ENCODE results near the gene ATP6V0B.

Gene ATP6V0B

DNA sequence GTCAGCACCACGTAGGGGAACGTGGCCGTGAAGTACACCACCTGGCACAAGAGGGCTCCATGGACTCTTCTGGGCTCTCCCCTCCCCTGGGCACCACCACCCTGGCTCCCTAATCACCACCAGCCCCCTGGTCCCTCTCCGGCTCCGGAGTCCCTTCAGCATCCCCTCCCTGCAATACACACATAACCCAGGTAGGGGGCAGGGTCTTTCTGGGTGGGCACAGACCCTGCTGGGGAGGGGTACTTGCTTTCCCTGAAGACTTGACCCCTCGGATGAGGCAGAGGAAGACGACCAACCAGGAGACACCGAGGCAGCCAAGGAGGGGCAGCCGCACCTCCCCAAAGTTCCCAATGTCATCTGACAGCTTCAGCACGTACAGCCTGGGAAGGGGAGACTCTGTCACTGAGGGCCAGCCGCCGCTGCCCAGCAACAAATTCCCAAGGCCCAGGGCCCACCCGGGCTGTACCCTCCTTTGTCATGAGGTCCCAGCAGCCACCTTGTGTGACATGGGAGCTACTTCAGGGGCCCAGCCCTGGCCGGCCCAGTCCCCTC lies 27.9 kb downstream of the ATP6V0B start:
- no peak for DNase-seq (ENCODE audit: low read depth in 3 of 3)

- DNase-seq (ENCODE audit: low read depth in 3 of 3) = no peak
Measured at GRCh38 chr1:44008259-44008658, 33.5 kb downstream of the ATP6V0B start.

DNA sequence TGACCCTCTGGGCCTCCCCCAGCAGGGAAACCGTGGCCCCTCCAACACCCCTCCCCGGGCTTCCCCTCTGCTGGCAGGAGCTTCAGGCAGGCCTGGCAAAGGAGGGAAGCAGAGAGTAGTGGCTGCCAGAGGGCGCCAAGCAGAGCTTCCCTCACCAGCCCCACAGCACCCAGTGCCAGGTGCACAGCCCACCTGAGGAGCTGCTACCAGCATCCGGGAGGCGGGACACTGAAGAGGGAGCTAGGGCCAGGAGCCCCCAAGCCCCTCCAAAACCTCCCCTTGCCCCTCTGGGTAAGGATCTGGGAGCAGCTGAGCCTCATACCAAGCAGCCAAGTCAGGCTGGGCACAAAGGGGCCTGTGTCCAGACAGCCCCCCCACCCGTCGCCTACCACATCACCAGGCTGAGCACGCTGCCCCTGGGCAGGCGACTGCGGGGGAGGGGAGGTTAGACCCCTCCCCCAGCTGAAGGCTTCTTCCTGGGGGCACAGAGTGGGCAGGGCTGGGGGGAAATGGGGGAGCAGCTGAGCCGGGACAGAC lies 36.2 kb downstream of the ATP6V0B start:
- no peak for DNase-seq (ENCODE audit: low read depth in 3 of 3)

DNA sequence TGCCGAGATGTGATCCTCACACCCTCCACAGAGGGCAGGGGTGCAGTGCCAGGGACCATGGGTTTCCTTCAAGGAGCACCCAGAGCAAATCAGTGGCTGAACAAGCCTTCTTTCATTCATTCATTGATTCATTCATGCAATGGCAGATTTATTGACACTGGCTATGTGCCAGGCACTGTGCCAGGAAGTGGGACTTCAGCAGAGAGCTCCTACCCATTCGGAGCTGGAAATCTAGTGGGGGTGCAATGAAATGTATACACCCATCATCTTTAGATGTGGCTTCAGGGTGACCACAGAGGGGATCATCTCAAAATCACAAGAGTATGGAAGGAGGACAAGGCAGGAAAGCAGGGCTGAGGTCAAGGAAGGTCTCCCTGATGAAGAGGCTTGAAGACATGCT lies 37.6 kb downstream of the ATP6V0B start:
- DNase-seq (ENCODE audit: low read depth in 3 of 3) = no peak

DNA sequence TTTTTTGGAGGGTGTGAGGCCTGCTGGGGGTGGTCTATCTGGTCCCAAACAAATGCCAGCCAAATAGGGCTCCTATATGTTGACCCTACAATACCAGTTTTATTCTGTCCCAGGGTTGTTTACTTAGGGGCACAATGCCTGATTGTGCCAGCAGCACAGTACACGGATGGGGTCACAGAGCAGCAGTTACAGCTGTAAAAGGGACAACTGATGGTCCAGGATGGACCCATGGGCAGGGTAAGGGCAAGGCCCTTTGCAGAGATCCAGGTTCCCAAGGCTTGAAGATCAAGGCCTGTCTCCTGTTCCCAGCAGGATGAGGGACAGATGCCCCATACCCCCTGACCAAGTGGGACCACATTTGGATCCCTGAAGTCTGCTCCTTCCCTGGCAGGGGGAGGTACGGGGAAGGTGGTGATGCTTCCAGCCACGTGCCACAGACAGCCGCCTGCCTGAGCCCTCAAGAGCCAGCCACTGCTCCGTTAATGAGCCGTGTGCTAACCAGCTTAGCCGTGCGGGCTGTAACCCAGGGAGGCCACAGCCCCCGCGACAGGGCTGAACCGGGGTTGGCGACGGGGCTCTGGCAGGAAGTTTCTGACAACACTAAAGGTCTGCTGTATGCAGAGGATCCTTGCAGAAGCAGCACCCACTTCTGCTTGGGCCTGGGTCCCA lies 38.3 kb downstream of the ATP6V0B start:
- DNase-seq (ENCODE audit: low read depth in 3 of 3) = no peak

DNA sequence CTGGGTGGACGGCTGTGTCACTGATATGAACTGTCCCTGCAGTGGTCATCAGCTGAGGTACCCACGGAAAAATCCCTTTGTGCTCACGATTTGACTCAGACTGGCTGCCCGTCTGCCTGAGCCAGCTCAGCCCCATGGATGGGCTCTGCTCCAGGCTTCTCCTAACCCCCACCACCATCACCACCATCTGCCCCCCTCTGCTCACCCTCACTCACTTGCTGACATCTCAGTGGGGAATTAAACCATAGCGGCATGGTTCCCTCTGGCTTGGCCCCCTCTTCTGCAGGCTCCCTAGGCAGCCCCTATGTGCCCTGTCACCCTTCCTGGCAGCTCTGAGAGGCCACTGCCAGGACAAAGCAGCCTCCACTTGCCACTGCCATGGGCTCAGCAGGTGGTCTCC lies 39.2 kb downstream of the ATP6V0B start:
- DNase-seq (ENCODE audit: low read depth in 3 of 3) = no peak

GRCh38 chr1:44014365-44015104 lies 39.8 kb downstream of the ATP6V0B start:
- DNase-seq (ENCODE audit: low read depth in 3 of 3) = no peak

DNA sequence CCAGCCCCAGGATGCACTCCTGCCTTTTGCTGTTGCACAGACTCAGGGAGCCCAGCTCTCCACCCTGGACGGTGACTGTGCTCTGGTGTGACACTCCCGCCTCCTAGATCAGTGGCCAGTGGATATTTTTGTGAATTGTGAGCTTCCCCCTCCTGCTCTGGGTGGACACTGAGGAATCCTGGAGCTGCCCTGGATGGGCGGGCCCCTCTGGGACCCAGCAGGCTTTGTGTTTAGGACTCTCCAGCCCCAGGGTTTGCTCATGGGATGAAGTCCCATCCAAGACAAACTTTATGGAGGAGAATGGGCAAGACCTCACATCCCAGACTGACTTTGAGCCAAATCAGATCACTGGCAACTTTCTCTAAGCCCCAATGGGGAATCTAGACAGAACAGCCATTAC lies 40.4 kb downstream of the ATP6V0B start:
- no peak for DNase-seq (ENCODE audit: low read depth in 3 of 3)

- DNase-seq (ENCODE audit: low read depth in 3 of 3) = no peak
Measured at GRCh38 chr1:44016041-44016889, 41.5 kb downstream of the ATP6V0B start.

- no peak for DNase-seq (ENCODE audit: low read depth in 3 of 3)
Measured at GRCh38 chr1:44016890-44017400, 42.2 kb downstream of the ATP6V0B start.

- DNase-seq (ENCODE audit: low read depth in 3 of 3) = no peak
Measured at GRCh38 chr1:44019466-44019948, 44.7 kb downstream of the ATP6V0B start.

- no peak for DNase-seq (ENCODE audit: low read depth in 3 of 3)
Measured at GRCh38 chr1:44020464-44020863, 45.7 kb downstream of the ATP6V0B start.

GRCh38 chr1:44021156-44021555 lies 46.4 kb downstream of the ATP6V0B start:
- DNase-seq (ENCODE audit: low read depth in 3 of 3) = no peak

DNA sequence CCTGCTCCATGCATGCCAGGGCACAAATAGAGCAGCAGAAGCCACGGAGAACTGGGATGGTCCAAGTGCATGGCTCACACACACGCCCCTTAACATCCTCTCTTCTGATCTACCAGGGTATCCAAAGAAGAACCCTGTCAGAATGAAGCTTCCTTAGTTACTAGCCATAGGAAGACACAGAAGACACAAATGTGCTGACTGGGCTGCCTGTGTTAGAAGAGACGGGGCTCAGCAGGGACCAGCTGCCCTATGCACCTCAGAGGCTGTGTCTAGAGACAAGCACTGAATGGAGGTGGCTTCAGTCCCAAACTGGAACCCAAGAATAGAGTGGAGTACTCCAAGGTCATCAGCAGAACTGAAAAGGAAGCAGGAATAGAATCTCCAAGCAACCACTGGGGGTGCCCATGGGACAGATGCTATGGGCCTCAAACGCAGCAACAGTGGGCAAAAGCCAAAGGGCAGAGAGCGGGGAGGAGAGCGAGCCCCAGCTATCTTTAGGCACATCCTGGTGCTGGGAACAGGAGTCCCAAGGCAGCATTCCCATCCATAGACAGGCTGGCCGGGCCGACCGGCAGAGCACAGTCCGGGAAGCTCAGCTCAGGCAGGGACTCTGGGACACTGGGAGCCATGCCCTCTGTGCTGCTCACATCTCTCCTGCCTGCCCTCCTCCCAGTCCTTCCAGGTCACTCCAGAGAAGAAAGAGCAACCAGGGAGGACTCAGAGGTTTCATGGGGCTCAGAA lies 47.0 kb downstream of the ATP6V0B start:
- DNase-seq (ENCODE audit: low read depth in 3 of 3) = no peak

DNA sequence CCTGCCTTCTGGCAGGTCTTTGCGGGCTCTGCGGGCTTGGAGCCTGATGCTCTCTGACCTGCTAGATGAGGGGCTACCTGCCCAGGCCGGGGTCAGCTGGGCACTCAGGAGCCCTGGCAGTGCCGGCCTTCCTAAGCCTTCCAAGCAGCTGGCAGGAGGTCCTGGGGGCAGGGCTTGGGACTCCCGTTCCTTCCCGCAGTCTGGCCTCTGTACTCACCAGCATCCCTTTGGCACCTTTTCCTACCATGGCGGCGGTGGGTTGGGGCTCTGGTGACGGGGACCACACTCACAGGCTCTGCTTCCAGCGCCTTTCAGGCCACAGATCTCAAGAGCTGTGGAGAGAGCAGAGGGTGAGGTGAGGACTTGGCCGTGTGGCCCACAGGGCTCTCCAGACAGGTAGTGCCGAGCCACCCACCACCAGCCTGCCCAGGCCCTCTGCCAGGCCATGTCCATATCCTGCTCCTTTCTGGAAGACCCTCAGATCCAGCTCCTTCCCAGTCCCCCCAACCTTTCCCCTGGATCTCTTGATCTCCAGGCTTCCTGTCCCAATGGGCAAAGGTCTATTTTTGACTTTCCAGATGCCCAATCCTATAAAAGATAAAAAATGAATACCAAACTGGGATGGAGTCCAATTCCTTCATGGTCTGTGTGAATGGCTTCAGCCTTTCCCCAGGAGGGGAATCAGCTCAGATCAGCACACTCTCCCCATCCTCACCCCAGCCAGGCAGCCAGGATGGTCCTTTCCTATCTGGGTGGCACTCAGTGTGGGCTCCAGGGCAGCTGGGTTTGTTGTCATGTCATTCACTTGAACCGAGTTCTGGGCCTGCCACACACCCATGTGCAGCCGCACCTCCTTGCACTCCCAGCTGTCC lies 49.5 kb downstream of the ATP6V0B start:
- no peak for DNase-seq (ENCODE audit: low read depth in 3 of 3)

GRCh38 chr1:44024903-44025525 lies 50.3 kb downstream of the ATP6V0B start:
- no peak for DNase-seq (ENCODE audit: low read depth in 3 of 3)

DNA sequence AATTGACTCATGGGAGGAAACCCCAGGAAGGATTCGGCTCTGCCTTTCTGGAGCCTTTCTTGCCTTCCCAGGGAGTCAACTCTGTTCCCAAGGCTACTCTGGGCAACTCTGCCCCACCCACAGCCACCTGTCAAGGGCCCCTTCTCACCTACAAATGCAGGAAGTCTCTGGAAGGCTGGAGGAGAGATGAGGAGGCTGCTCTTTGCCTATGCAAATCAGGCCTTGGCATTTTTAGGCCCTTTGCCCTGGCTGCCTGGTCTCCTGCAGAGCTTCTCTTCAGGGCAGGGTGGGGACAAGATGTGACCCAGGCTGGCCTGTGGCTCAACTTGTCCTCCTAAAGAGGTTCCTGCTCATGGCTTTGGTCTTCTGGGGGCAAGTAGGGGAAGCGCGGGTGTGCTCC lies 51.1 kb downstream of the ATP6V0B start:
- DNase-seq (ENCODE audit: low read depth in 3 of 3) = no peak

- no peak for DNase-seq (ENCODE audit: low read depth in 3 of 3)
Measured at GRCh38 chr1:44027320-44027719, 52.6 kb downstream of the ATP6V0B start.
